Activated T-helper 2 cell treated with anti-CD3 and anti-CD28 coated beads, Interferon-gamma antibody, Interleukin-2, Interleukin-4, amounts not matched to agents 10 μg/mL and 5 μg/mL and 100 μg/mL, durations not matched to agents 14 hours and 24 hours and 36 hours (primary cell): ENCODE results near the gene GPATCH1. TPM values are rescaled to one million over a fixed set of nuclear protein-coding genes. Genes with fewer than 3 reads are reported as not detected.
A peak's percentile ranks its signal among the peaks of the same experiment; 100 is the strongest.

Experiments used
- DNase-seq: peaks from one replicate; pipeline ENCODE4 v3.0.0; 2021; ENCODE audit warnings: low spot score
- H3K27ac Mint-ChIP-seq: one replicate; pipeline ENCODE4 v1.8.0; 2021; ENCODE audit warnings: mixed read lengths
- H3K27me3 Mint-ChIP-seq: one replicate; pipeline ENCODE4 v1.8.0; 2021; ENCODE audit warnings: low read depth, mixed read lengths
- H3K36me3 Mint-ChIP-seq: one replicate; pipeline ENCODE4 v1.8.0; 2021; ENCODE audit warnings: low read depth, mixed read lengths
- H3K4me1 Mint-ChIP-seq: one replicate; pipeline ENCODE4 v1.8.0; 2021; ENCODE audit warnings: low read depth, mixed read lengths
- H3K4me3 Mint-ChIP-seq: one replicate; pipeline ENCODE4 v1.8.0; 2021; ENCODE audit warnings: low read depth, mild to moderate bottlenecking, moderate library complexity, mixed read lengths
- H3K9me3 Mint-ChIP-seq: one replicate; pipeline ENCODE4 v1.8.0; 2021; ENCODE audit warnings: mixed read lengths
- intact Hi-C: fragments of 100-400 bp; cut with micrococcal nuclease; formaldehyde crosslinking; loops from one replicate; pipeline ENCODE4 v1.15.1; 2023
- total RNA-seq: library from RNA; stranded (reverse); gene quantifications from 2 replicates; pipeline ENCODE4 v1.2.3, GENCODE V29; 2022

GPATCH1 gene
- total RNA-seq, 1 donor from 2014 or later: 13.1 TPM

GRCh38 chr19:33050110-33050509 lies 30.9 kb upstream of the GPATCH1 start:
- DNase-seq: no peak
- Mint-ChIP-seq H3K27ac (no peak overlapping the region), H3K4me1 (no peaks in the 10 kb centered on the region), H3K9me3 (no peaks in the 10 kb centered on the region), H3K4me3 (no peak overlapping the region), H3K36me3 (no peaks in the 10 kb centered on the region), H3K27me3 (no peaks in the 10 kb centered on the region)
- intact Hi-C loops: no loop called here

GRCh38 chr19:33052352-33052972 lies 28.5 kb upstream of the GPATCH1 start:
- intact Hi-C loops: no loop called here
- Mint-ChIP-seq H3K9me3 (no peaks in the 10 kb centered on the region), H3K4me3 (no peak overlapping the region), H3K27ac (no peak overlapping the region), H3K4me1 (no peaks in the 10 kb centered on the region), H3K27me3 (no peaks in the 10 kb centered on the region), H3K36me3 (no peaks in the 10 kb centered on the region)
- no peak for DNase-seq

- no peaks in the 10 kb centered on the region for H3K9me3 Mint-ChIP-seq
- no peak for DNase-seq
- no peaks in the 10 kb centered on the region for H3K36me3 Mint-ChIP-seq
- no peak overlapping the region for H3K4me3 Mint-ChIP-seq
- no peak overlapping the region for H3K27ac Mint-ChIP-seq
- no peaks in the 10 kb centered on the region for H3K4me1 Mint-ChIP-seq
- H3K27me3 Mint-ChIP-seq: peaks cover 2% of the 10 kb centered on the region
- intact Hi-C loops: no loop called here
These were observed 26.4 kb upstream of the GPATCH1 start for GRCh38 chr19:33054623-33055022.

GRCh38 chr19:33055718-33056117 lies 25.3 kb upstream of the GPATCH1 start:
- no peaks in the 10 kb centered on the region for H3K9me3 Mint-ChIP-seq
- no peaks in the 10 kb centered on the region for H3K4me1 Mint-ChIP-seq

GRCh38 chr19:33060586-33060985 lies 20.4 kb upstream of the GPATCH1 start:
- no peaks in the 10 kb centered on the region for H3K9me3 Mint-ChIP-seq
- DNase-seq: no peak
- intact Hi-C loops: loop anchor here (5.0 kb wide), 1 partner anchor 88 kb away; the partner anchor contains the start of genes CEP89 and FAAP24
- no peak overlapping the region for H3K4me3 Mint-ChIP-seq
- H3K4me1 Mint-ChIP-seq: no peaks in the 10 kb centered on the region
- H3K27ac Mint-ChIP-seq: no peak overlapping the region
- peaks cover 18% of the 10 kb centered on the region for H3K27me3 Mint-ChIP-seq
- no peaks in the 10 kb centered on the region for H3K36me3 Mint-ChIP-seq

More at GRCh38 chr19:33055718-33056117, 25.3 kb upstream of the GPATCH1 start:
- DNase-seq: no peak
- intact Hi-C loops: no loop called here
- H3K36me3 Mint-ChIP-seq: no peaks in the 10 kb centered on the region
- peaks cover 3% of the 10 kb centered on the region for H3K27me3 Mint-ChIP-seq
- no peak overlapping the region for H3K27ac Mint-ChIP-seq
- H3K4me3 Mint-ChIP-seq: no peak overlapping the region

- no peaks in the 10 kb centered on the region for H3K4me1 Mint-ChIP-seq
- H3K27me3 Mint-ChIP-seq: peaks cover 27% of the 10 kb centered on the region
- DNase-seq: no peak
- H3K36me3 Mint-ChIP-seq: no peaks in the 10 kb centered on the region
- no peaks in the 10 kb centered on the region for H3K9me3 Mint-ChIP-seq
- no peak overlapping the region for H3K27ac Mint-ChIP-seq
- intact Hi-C loops: loop anchor here (5.0 kb wide), 1 partner anchor 91 kb away; the partner anchor contains the start of genes CEP89 and FAAP24
- H3K4me3 Mint-ChIP-seq: no peak overlapping the region
These were observed 18.1 kb upstream of the GPATCH1 start for GRCh38 chr19:33062902-33063301.

GRCh38 chr19:33063356-33063752 lies 17.6 kb upstream of the GPATCH1 start:
- intact Hi-C loops: loop anchor here (5.0 kb wide), 1 partner anchor 91 kb away; the partner anchor contains the start of genes CEP89 and FAAP24
- Mint-ChIP-seq H3K4me3 (no peak overlapping the region), H3K27me3 (peaks cover 27% of the 10 kb centered on the region)

GRCh38 chr19:33063753-33064457 lies 17.1 kb upstream of the GPATCH1 start:
- Mint-ChIP-seq H3K27me3 (peaks cover 27% of the 10 kb centered on the region), H3K9me3 (no peaks in the 10 kb centered on the region), H3K4me3 (peak overlapping the region; percentile 67), H3K4me1 (no peaks in the 10 kb centered on the region), H3K36me3 (no peaks in the 10 kb centered on the region), H3K27ac (no peak overlapping the region)
- DNase-seq: no peak
- intact Hi-C loops: loop anchor here (5.0 kb wide), 1 partner anchor 92 kb away; the partner anchor contains the start of genes CEP89 and FAAP24

More at GRCh38 chr19:33063356-33063752, 17.6 kb upstream of the GPATCH1 start:
- Mint-ChIP-seq H3K36me3 (no peaks in the 10 kb centered on the region), H3K4me1 (no peaks in the 10 kb centered on the region), H3K27ac (no peak overlapping the region), H3K9me3 (no peaks in the 10 kb centered on the region)
- DNase-seq: no peak

- intact Hi-C loops: loop anchor here (5.0 kb wide), 1 partner anchor 92 kb away; the partner anchor contains the start of genes CEP89 and FAAP24
These were observed 16.6 kb upstream of the GPATCH1 start for GRCh38 chr19:33064458-33064791.

GRCh38 chr19:33064792-33065550 lies 16.0 kb upstream of the GPATCH1 start, which contains the start of gene RHPN2:
TSS of gene RHPN2 (minus strand) at chr19:33064888. CDS start at chr19:33064852, 36 bp downstream.
- Mint-ChIP-seq H3K9me3 (no peaks in the 10 kb centered on the region), H3K36me3 (no peaks in the 10 kb centered on the region), H3K4me3 (peak within 1 kb of the TSS; percentile 67), H3K4me1 (no peaks in the 10 kb centered on the region), H3K27me3 (peaks cover 24% of the 10 kb centered on the region), H3K27ac (no peak within 1 kb of the TSS)
- intact Hi-C loops: loop anchor here (5.0 kb wide), 1 partner anchor 93 kb away; the partner anchor contains the start of genes CEP89 and FAAP24
- peak; percentile 43 for DNase-seq

More at GRCh38 chr19:33064458-33064791, 16.6 kb upstream of the GPATCH1 start:
- no peak for DNase-seq
- peaks cover 27% of the 10 kb centered on the region for H3K27me3 Mint-ChIP-seq
- H3K27ac Mint-ChIP-seq: no peak overlapping the region
- H3K9me3 Mint-ChIP-seq: no peaks in the 10 kb centered on the region
- H3K4me1 Mint-ChIP-seq: no peaks in the 10 kb centered on the region
- H3K4me3 Mint-ChIP-seq: peak overlapping the region; percentile 67
- no peaks in the 10 kb centered on the region for H3K36me3 Mint-ChIP-seq

GRCh38 chr19:33066543-33066942 lies 14.4 kb upstream of the GPATCH1 start:
- Mint-ChIP-seq H3K4me3 (peak overlapping the region; percentile 19), H3K27ac (no peak overlapping the region), H3K4me1 (no peaks in the 10 kb centered on the region), H3K27me3 (peaks cover 24% of the 10 kb centered on the region), H3K36me3 (no peaks in the 10 kb centered on the region), H3K9me3 (no peaks in the 10 kb centered on the region)
- intact Hi-C loops: no loop called here
- DNase-seq: no peak

GRCh38 chr19:33067121-33067520 lies 13.9 kb upstream of the GPATCH1 start:
- Mint-ChIP-seq H3K36me3 (no peaks in the 10 kb centered on the region), H3K27ac (no peak overlapping the region), H3K9me3 (no peaks in the 10 kb centered on the region), H3K4me3 (no peak overlapping the region), H3K27me3 (peaks cover 21% of the 10 kb centered on the region), H3K4me1 (no peaks in the 10 kb centered on the region)
- no peak for DNase-seq
- intact Hi-C loops: no loop called here
